ENCODE results near the gene HP1BP3.

Gene HP1BP3

GRCh38 chr1:20742671-20743070, 44.4 kb downstream of the HP1BP3 start:
- H3K4me1 ChIP-seq (ENCODE audit: control extremely low read depth in 1 of 4, control insufficient read depth in 4 of 4, insufficient read depth in 4 of 4, low read length in 3 of 4) = no peaks in the 10 kb centered on the region
- peaks cover 50 to 87% (median 63%) of the 10 kb centered on the region in 4 experiments for H3K36me3 ChIP-seq (ENCODE audit: control insufficient read depth in 4 of 4, insufficient read depth in 4 of 4, low read length in 3 of 4)
- DNase-seq = no peak
- no peaks in the 10 kb centered on the region for H3K9me3 ChIP-seq (ENCODE audit: control extremely low read depth in 1 of 5, control insufficient read depth in 4 of 5, insufficient read depth in 2 of 5, low read depth in 1 of 5, low read length in 4 of 5)
- POLR2A ChIA-PET = no interaction called here
- no peak overlapping the region for H3K4me3 ChIP-seq (ENCODE audit: control insufficient read depth in 1 of 7, extremely low read depth in 1 of 7, insufficient read depth in 4 of 7, low read depth in 2 of 7, low read length in 6 of 7)
- no peaks in the 10 kb centered on the region for H3K27me3 ChIP-seq (replicated peaks in 2 of 5; ENCODE audit: control insufficient read depth in 4 of 5, insufficient read depth in 5 of 5, low read length in 4 of 5)
- no peak overlapping the region for H3K27ac ChIP-seq (ENCODE audit: insufficient read depth in 1 of 2, low read depth in 1 of 2, low read length in 2 of 2, poor library complexity in 1 of 2, severe bottlenecking in 2 of 2)
- CTCF ChIA-PET = interaction anchor here (0.6 kb wide), 1 partner anchor 958 kb away, joined by 3 read pairs; no protein-coding TSS in a partner anchor

GRCh38 chr1:20740781-20741180, 46.3 kb downstream of the HP1BP3 start:
- POLR2A ChIA-PET = no interaction called here
- H3K4me1 ChIP-seq (ENCODE audit: control extremely low read depth in 1 of 4, control insufficient read depth in 4 of 4, insufficient read depth in 4 of 4, low read length in 3 of 4) = no peaks in the 10 kb centered on the region
- H3K9me3 ChIP-seq (ENCODE audit: control extremely low read depth in 1 of 5, control insufficient read depth in 4 of 5, insufficient read depth in 2 of 5, low read depth in 1 of 5, low read length in 4 of 5) = no peaks in the 10 kb centered on the region
- no peak overlapping the region for H3K27ac ChIP-seq (ENCODE audit: insufficient read depth in 1 of 2, low read depth in 1 of 2, low read length in 2 of 2, poor library complexity in 1 of 2, severe bottlenecking in 2 of 2)
- DNase-seq = no peak
- peaks cover 36 to 71% (median 52%) of the 10 kb centered on the region in 4 experiments for H3K36me3 ChIP-seq (ENCODE audit: control insufficient read depth in 4 of 4, insufficient read depth in 4 of 4, low read length in 3 of 4)
- no CpG with 5 or more reads among the region's 2 CpGs for WGBS (ENCODE audit: insufficient coverage)
- H3K4me3 ChIP-seq (ENCODE audit: control insufficient read depth in 1 of 7, extremely low read depth in 1 of 7, insufficient read depth in 4 of 7, low read depth in 2 of 7, low read length in 6 of 7) = no peak overlapping the region
- no peaks in the 10 kb centered on the region for H3K27me3 ChIP-seq (replicated peaks in 2 of 5; ENCODE audit: control insufficient read depth in 4 of 5, insufficient read depth in 5 of 5, low read length in 4 of 5)
- CTCF ChIA-PET = no interaction called here

- H3K4me3 ChIP-seq (ENCODE audit: control insufficient read depth in 1 of 7, extremely low read depth in 1 of 7, insufficient read depth in 4 of 7, low read depth in 2 of 7, low read length in 6 of 7) = no peak overlapping the region
- POLR2A ChIA-PET = no interaction called here
These were observed 47.9 kb downstream of the HP1BP3 start for GRCh38 chr1:20739225-20739624.

GRCh38 chr1:20735581-20736111, 51.5 kb downstream of the HP1BP3 start:
- H3K27ac ChIP-seq (ENCODE audit: insufficient read depth in 1 of 2, low read depth in 1 of 2, low read length in 2 of 2, poor library complexity in 1 of 2, severe bottlenecking in 2 of 2) = no peak overlapping the region
- WGBS (ENCODE audit: insufficient coverage) = 98% methylated on average over 6 of the region's 7 CpGs
- DNase-seq = peak in 1 of 3 donors; percentile 40
- H3K27me3 ChIP-seq (replicated peaks in 2 of 5; ENCODE audit: control insufficient read depth in 4 of 5, insufficient read depth in 5 of 5, low read length in 4 of 5) = peaks cover 0 to 20% (median 8%) of the 10 kb centered on the region in 5 experiments
- POLR2A ChIA-PET = no interaction called here
- H3K4me3 ChIP-seq (ENCODE audit: control insufficient read depth in 1 of 7, extremely low read depth in 1 of 7, insufficient read depth in 4 of 7, low read depth in 2 of 7, low read length in 6 of 7) = no peak overlapping the region
- H3K36me3 ChIP-seq (ENCODE audit: control insufficient read depth in 4 of 4, insufficient read depth in 4 of 4, low read length in 3 of 4) = peaks cover 11 to 31% (median 21%) of the 10 kb centered on the region in 4 experiments
- H3K9me3 ChIP-seq (ENCODE audit: control extremely low read depth in 1 of 5, control insufficient read depth in 4 of 5, insufficient read depth in 2 of 5, low read depth in 1 of 5, low read length in 4 of 5) = no peaks in the 10 kb centered on the region
- peaks cover 2 to 27% (median 20%) of the 10 kb centered on the region in 4 experiments for H3K4me1 ChIP-seq (ENCODE audit: control extremely low read depth in 1 of 4, control insufficient read depth in 4 of 4, insufficient read depth in 4 of 4, low read length in 3 of 4)
- CTCF ChIA-PET = interaction anchor here (0.7 kb wide), 1 partner anchor 37 kb away, joined by 3 read pairs; no protein-coding TSS in a partner anchor

More at GRCh38 chr1:20739225-20739624, 47.9 kb downstream of the HP1BP3 start:
- CTCF ChIA-PET = interaction anchor here (1.1 kb wide), 1 partner anchor 53 kb away, joined by 3 read pairs; no protein-coding TSS in a partner anchor
- WGBS (ENCODE audit: insufficient coverage) = 100% methylated on average over 2 of the region's 2 CpGs
- Histone ChIP-seq H3K9me3 (ENCODE audit: control extremely low read depth in 1 of 5, control insufficient read depth in 4 of 5, insufficient read depth in 2 of 5, low read depth in 1 of 5, low read length in 4 of 5) (no peaks in the 10 kb centered on the region), H3K4me1 (ENCODE audit: control extremely low read depth in 1 of 4, control insufficient read depth in 4 of 4, insufficient read depth in 4 of 4, low read length in 3 of 4) (no peaks in the 10 kb centered on the region), H3K27me3 (replicated peaks in 2 of 5; ENCODE audit: control insufficient read depth in 4 of 5, insufficient read depth in 5 of 5, low read length in 4 of 5) (no peaks in the 10 kb centered on the region), H3K27ac (ENCODE audit: insufficient read depth in 1 of 2, low read depth in 1 of 2, low read length in 2 of 2, poor library complexity in 1 of 2, severe bottlenecking in 2 of 2) (no peak overlapping the region), H3K36me3 (ENCODE audit: control insufficient read depth in 4 of 4, insufficient read depth in 4 of 4, low read length in 3 of 4) (peaks cover 23 to 56% (median 40%) of the 10 kb centered on the region in 4 experiments)
- DNase-seq = no peak

- peak in 1 of 3 donors; percentile 16 for DNase-seq
- Histone ChIP-seq H3K27ac (ENCODE audit: insufficient read depth in 1 of 2, low read depth in 1 of 2, low read length in 2 of 2, poor library complexity in 1 of 2, severe bottlenecking in 2 of 2) (no peak overlapping the region), H3K9me3 (ENCODE audit: control extremely low read depth in 1 of 5, control insufficient read depth in 4 of 5, insufficient read depth in 2 of 5, low read depth in 1 of 5, low read length in 4 of 5) (no peaks in the 10 kb centered on the region), H3K36me3 (ENCODE audit: control insufficient read depth in 4 of 4, insufficient read depth in 4 of 4, low read length in 3 of 4) (peaks cover 2 to 12% (median 10%) of the 10 kb centered on the region in 4 experiments), H3K4me1 (ENCODE audit: control extremely low read depth in 1 of 4, control insufficient read depth in 4 of 4, insufficient read depth in 4 of 4, low read length in 3 of 4) (peaks cover 2 to 32% (median 22%) of the 10 kb centered on the region in 4 experiments), H3K4me3 (ENCODE audit: control insufficient read depth in 1 of 7, extremely low read depth in 1 of 7, insufficient read depth in 4 of 7, low read depth in 2 of 7, low read length in 6 of 7) (peak overlapping the region in 5 of 7 experiments; percentile 9 to 79 (median 62)), H3K27me3 (replicated peaks in 2 of 5; ENCODE audit: control insufficient read depth in 4 of 5, insufficient read depth in 5 of 5, low read length in 4 of 5) (peaks cover 0 to 41% (median 24%) of the 10 kb centered on the region in 5 experiments)
- CTCF ChIA-PET = interaction anchor here (0.6 to 2.5 kb wide), 4 partner anchors 10 to 176 kb away, joined by 3 to 18 read pairs (median 4); no protein-coding TSS in a partner anchor
- POLR2A ChIA-PET = no interaction called here
- 34% methylated on average over 7 of the region's 7 CpGs for WGBS (ENCODE audit: insufficient coverage)
These were observed 53.6 kb downstream of the HP1BP3 start for GRCh38 chr1:20733360-20733975.

GRCh38 chr1:20732588-20733359, 54.3 kb downstream of the HP1BP3 start, which contains the start of gene SH2D5:
Gene SH2D5, minus strand, starts transcription at chr1:20732703. Its CDS starts 4,659 bp downstream, at chr1:20728044.
- CTCF ChIA-PET = interaction anchor here (0.7 to 2.5 kb wide), 3 partner anchors 9 to 36 kb away, joined by 3 to 18 read pairs (median 5); no protein-coding TSS in a partner anchor
- Histone ChIP-seq H3K4me1 (ENCODE audit: control extremely low read depth in 1 of 4, control insufficient read depth in 4 of 4, insufficient read depth in 4 of 4, low read length in 3 of 4) (peaks cover 2 to 32% (median 22%) of the 10 kb centered on the region in 4 experiments), H3K36me3 (ENCODE audit: control insufficient read depth in 4 of 4, insufficient read depth in 4 of 4, low read length in 3 of 4) (peaks cover 0 to 6% (median 4%) of the 10 kb centered on the region in 4 experiments), H3K27me3 (replicated peaks in 2 of 5; ENCODE audit: control insufficient read depth in 4 of 5, insufficient read depth in 5 of 5, low read length in 4 of 5) (peaks cover 0 to 42% (median 24%) of the 10 kb centered on the region in 5 experiments), H3K27ac (ENCODE audit: insufficient read depth in 1 of 2, low read depth in 1 of 2, low read length in 2 of 2, poor library complexity in 1 of 2, severe bottlenecking in 2 of 2) (no peak within 1 kb of the TSS), H3K9me3 (ENCODE audit: control extremely low read depth in 1 of 5, control insufficient read depth in 4 of 5, insufficient read depth in 2 of 5, low read depth in 1 of 5, low read length in 4 of 5) (no peaks in the 10 kb centered on the region), H3K4me3 (ENCODE audit: control insufficient read depth in 1 of 7, extremely low read depth in 1 of 7, insufficient read depth in 4 of 7, low read depth in 2 of 7, low read length in 6 of 7) (peak within 1 kb of the TSS; percentile 27 to 79 (median 62))
- peak; percentile 91 to 95 (median 95) for DNase-seq
- POLR2A ChIA-PET = no interaction called here
- WGBS (ENCODE audit: insufficient coverage) = under 1% methylated on average over 30 of the region's 38 CpGs

All from common myeloid progenitor, CD34-positive (primary cell).